ENCODE results near the gene NPL.

NPL gene

DNA sequence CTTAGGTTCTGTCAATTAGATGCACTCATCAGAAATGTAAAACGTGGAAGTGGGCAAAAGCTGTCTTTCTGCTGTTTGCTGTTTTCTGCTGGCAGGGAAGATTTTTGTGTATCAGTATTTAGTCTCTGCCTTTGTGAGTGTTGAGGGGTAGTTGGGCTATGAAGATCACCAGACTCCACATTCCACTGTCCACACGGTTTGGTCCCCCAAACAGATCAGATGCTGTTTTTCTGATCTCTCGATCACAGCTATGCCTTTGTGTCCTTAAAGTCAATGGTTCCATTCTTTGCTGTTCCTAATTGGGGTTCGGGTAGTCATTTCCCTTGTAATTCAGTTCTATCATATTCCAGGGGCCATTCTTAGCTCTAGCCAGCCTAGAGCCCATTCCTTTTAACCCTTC, 27.0 kb upstream of the NPL start:
- ATAC-seq (ENCODE audit: insufficient read depth, low read depth) (no peak), DNase-seq (no peak)
- Histone ChIP-seq H3K79me2 (ENCODE audit: insufficient read depth, low read length) (no peaks in the 10 kb centered on the region), H3K9me3 (ENCODE audit: insufficient read depth, low read length, severe bottlenecking) (peaks cover 6% of the 10 kb centered on the region), H3K4me2 (ENCODE audit: insufficient read depth, low read length) (no peak overlapping the region), H3K4me1 (ENCODE audit: insufficient read depth, low read length) (peaks cover 14% of the 10 kb centered on the region), H3K36me3 (ENCODE audit: insufficient read depth, low read length) (no peaks in the 10 kb centered on the region), H2AFZ (ENCODE audit: low read depth, low read length) (no peak overlapping the region), H3K27ac (ENCODE audit: low read length) (no peak overlapping the region), H3K4me3 (ENCODE audit: low read depth in 1 of 2, low read length in 2 of 2) (no peak overlapping the region), H3K9ac (ENCODE audit: low read depth, low read length) (no peak overlapping the region), H4K20me1 (ENCODE audit: insufficient read depth, low read length) (no peaks in the 10 kb centered on the region), H3K27me3 (ENCODE audit: insufficient read depth, low read length, poor library complexity) (no peaks in the 10 kb centered on the region)
- TF ChIP-seq, protein P1, sequence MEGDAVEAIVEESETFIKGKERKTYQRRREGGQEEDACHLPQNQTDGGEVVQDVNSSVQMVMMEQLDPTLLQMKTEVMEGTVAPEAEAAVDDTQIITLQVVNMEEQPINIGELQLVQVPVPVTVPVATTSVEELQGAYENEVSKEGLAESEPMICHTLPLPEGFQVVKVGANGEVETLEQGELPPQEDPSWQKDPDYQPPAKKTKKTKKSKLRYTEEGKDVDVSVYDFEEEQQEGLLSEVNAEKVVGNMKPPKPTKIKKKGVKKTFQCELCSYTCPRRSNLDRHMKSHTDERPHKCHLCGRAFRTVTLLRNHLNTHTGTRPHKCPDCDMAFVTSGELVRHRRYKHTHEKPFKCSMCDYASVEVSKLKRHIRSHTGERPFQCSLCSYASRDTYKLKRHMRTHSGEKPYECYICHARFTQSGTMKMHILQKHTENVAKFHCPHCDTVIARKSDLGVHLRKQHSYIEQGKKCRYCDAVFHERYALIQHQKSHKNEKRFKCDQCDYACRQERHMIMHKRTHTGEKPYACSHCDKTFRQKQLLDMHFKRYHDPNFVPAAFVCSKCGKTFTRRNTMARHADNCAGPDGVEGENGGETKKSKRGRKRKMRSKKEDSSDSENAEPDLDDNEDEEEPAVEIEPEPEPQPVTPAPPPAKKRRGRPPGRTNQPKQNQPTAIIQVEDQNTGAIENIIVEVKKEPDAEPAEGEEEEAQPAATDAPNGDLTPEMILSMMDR (IDR thresholded peaks at IDR 0.05; ENCODE audit: borderline replicate concordance, extremely low read depth, low read length, poor library complexity, severe bottlenecking), result no peak
- no peak for TF ChIP-seq EZH2 (IDR thresholded peaks at IDR 0.05; ENCODE audit: borderline replicate concordance, low read depth, low read length, severe bottlenecking)

DNA sequence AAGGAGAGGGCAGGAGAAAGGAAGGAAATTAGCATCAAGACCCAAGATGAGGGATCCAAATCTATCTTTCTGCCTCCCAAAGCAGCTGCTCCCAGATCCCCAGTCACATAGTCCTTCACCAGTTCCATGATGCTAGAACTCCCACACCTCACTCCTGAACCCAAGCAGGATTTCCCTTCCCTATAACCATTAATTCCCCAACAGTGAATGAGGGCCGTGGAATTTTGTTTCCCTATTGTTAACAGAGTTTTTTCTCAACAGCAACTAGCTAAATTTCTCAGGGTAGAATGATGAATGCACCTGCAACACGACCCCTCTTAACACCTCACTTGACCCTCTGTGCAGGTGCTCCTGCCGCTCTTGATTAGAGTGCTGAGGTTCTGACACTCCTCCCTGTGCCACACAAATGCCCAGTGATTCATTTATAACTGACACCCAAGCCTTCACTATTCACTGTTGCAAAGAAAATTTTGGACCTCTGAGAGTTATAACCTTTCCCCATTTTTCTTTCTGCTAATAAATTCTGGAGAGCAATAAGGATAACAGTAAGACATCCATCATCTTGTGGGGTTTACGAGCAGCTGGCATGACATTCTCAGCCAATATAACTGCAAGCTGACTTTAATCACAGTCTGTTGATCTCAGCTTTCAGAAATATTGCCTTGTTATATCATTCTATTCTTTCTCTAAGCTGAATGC, 25.4 kb upstream of the NPL start:
- no peak for DNase-seq
- TF ChIP-seq EZH2 (IDR thresholded peaks at IDR 0.05; ENCODE audit: borderline replicate concordance, low read depth, low read length, severe bottlenecking), result no peak
- TF ChIP-seq, protein P1 (IDR thresholded peaks at IDR 0.05; ENCODE audit: borderline replicate concordance, extremely low read depth, low read length, poor library complexity, severe bottlenecking), result no peak
- no peak overlapping the region for H2AFZ ChIP-seq (ENCODE audit: low read depth, low read length)

DNA sequence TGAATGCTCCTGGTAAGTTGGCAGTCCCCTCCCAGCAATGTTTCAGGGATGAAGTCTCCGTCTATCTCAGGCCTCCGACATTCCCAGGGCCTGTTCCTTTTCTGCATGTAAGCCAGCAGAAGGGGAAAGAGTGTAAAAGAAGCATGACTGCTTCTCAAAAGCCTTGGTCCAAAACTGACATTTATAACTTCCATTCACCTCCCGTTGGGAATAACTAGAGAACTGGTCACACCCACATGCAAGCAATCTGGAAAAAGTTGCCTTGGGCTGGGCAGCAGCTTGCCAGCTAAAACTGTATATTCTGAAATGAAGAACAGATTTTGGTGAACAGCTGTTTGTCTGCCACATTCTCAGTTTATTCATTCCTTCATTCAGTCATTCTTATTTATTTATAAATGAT, 24.2 kb upstream of the NPL start:
- no peak overlapping the region for H3K4me3 ChIP-seq (ENCODE audit: low read depth in 1 of 2, low read length in 2 of 2)
- TF ChIP-seq, protein P1 (IDR thresholded peaks at IDR 0.05; ENCODE audit: borderline replicate concordance, extremely low read depth, low read length, poor library complexity, severe bottlenecking), result no peak
- no peak for TF ChIP-seq EZH2 (IDR thresholded peaks at IDR 0.05; ENCODE audit: borderline replicate concordance, low read depth, low read length, severe bottlenecking)
- H3K4me2 ChIP-seq (ENCODE audit: insufficient read depth, low read length), result no peak overlapping the region
- no peaks in the 10 kb centered on the region for H4K20me1 ChIP-seq (ENCODE audit: insufficient read depth, low read length)
- ATAC-seq (ENCODE audit: insufficient read depth, low read depth) (no peak), DNase-seq (no peak)
- H3K9ac ChIP-seq (ENCODE audit: low read depth, low read length), result no peak overlapping the region
- H3K79me2 ChIP-seq (ENCODE audit: insufficient read depth, low read length), result no peaks in the 10 kb centered on the region
- H3K36me3 ChIP-seq (ENCODE audit: insufficient read depth, low read length), result no peaks in the 10 kb centered on the region
- peaks cover 14% of the 10 kb centered on the region for H3K4me1 ChIP-seq (ENCODE audit: insufficient read depth, low read length)
- no peaks in the 10 kb centered on the region for H3K27me3 ChIP-seq (ENCODE audit: insufficient read depth, low read length, poor library complexity)
- H2AFZ ChIP-seq (ENCODE audit: low read depth, low read length), result no peak overlapping the region
- H3K9me3 ChIP-seq (ENCODE audit: insufficient read depth, low read length, severe bottlenecking), result peaks cover 6% of the 10 kb centered on the region
- H3K27ac ChIP-seq (ENCODE audit: low read length), result no peak overlapping the region

More for the DNA sequence above, 25.4 kb upstream of the NPL start:
- peaks cover 14% of the 10 kb centered on the region for H3K4me1 ChIP-seq (ENCODE audit: insufficient read depth, low read length)
- ATAC-seq (ENCODE audit: insufficient read depth, low read depth), result no peak
- H3K4me3 ChIP-seq (ENCODE audit: low read depth in 1 of 2, low read length in 2 of 2), result no peak overlapping the region
- H3K9me3 ChIP-seq (ENCODE audit: insufficient read depth, low read length, severe bottlenecking), result peaks cover 6% of the 10 kb centered on the region
- no peaks in the 10 kb centered on the region for H3K36me3 ChIP-seq (ENCODE audit: insufficient read depth, low read length)
- no peaks in the 10 kb centered on the region for H3K27me3 ChIP-seq (ENCODE audit: insufficient read depth, low read length, poor library complexity)
- no peak overlapping the region for H3K9ac ChIP-seq (ENCODE audit: low read depth, low read length)
- H3K27ac ChIP-seq (ENCODE audit: low read length), result no peak overlapping the region
- H4K20me1 ChIP-seq (ENCODE audit: insufficient read depth, low read length), result no peaks in the 10 kb centered on the region
- H3K4me2 ChIP-seq (ENCODE audit: insufficient read depth, low read length), result no peak overlapping the region
- no peaks in the 10 kb centered on the region for H3K79me2 ChIP-seq (ENCODE audit: insufficient read depth, low read length)
